Neural cell (in vitro differentiated cells): ENCODE results near the gene KLHL30.

ENCODE experiments used
- EP300 ChIP-seq: fragments of 450-650 bp; conservative IDR thresholded peaks from 2 replicates; pipeline ENCODE4 v1.6.1; 2014; ENCODE audit warnings: antibody characterized with exemption, mild to moderate bottlenecking, moderate library complexity; ENCODE audit not compliant: poor library complexity, severe bottlenecking
- POLR2AphosphoS5 ChIP-seq: IDR thresholded peaks from 2 replicates; pipeline ENCODE4 v1.6.1; 2012
- TF ChIP-seq, protein P1 (sequence below): IDR thresholded peaks from 2 replicates; pipeline ENCODE4 v1.6.1; 2012; ENCODE audit warnings: borderline replicate concordance

GRCh38 chr2:238125127-238125885 lies 13.2 kb upstream of the KLHL30 start:
- TF ChIP-seq, protein P1, sequence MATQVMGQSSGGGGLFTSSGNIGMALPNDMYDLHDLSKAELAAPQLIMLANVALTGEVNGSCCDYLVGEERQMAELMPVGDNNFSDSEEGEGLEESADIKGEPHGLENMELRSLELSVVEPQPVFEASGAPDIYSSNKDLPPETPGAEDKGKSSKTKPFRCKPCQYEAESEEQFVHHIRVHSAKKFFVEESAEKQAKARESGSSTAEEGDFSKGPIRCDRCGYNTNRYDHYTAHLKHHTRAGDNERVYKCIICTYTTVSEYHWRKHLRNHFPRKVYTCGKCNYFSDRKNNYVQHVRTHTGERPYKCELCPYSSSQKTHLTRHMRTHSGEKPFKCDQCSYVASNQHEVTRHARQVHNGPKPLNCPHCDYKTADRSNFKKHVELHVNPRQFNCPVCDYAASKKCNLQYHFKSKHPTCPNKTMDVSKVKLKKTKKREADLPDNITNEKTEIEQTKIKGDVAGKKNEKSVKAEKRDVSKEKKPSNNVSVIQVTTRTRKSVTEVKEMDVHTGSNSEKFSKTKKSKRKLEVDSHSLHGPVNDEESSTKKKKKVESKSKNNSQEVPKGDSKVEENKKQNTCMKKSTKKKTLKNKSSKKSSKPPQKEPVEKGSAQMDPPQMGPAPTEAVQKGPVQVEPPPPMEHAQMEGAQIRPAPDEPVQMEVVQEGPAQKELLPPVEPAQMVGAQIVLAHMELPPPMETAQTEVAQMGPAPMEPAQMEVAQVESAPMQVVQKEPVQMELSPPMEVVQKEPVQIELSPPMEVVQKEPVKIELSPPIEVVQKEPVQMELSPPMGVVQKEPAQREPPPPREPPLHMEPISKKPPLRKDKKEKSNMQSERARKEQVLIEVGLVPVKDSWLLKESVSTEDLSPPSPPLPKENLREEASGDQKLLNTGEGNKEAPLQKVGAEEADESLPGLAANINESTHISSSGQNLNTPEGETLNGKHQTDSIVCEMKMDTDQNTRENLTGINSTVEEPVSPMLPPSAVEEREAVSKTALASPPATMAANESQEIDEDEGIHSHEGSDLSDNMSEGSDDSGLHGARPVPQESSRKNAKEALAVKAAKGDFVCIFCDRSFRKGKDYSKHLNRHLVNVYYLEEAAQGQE: no peak
- TF ChIP-seq POLR2AphosphoS5 (no peak), EP300 (no peak)
